Nephron progenitor cell (in vitro differentiated cells): ENCODE results near the gene DSG3.

ENCODE experiments used
- DNase-seq: peaks from one replicate; pipeline ENCODE4 v3.0.0; 2021
- H3K27ac Mint-ChIP-seq: 2 replicates; pipeline ENCODE4 v1.8.0; 2021; ENCODE audit warnings: mild to moderate bottlenecking, moderate library complexity, mixed read lengths
- H3K27me3 Mint-ChIP-seq: 2 replicates; pipeline ENCODE4 v1.8.0; 2021; ENCODE audit warnings: mild to moderate bottlenecking, low read depth, mixed read lengths; ENCODE audit not compliant: poor library complexity
- H3K36me3 Mint-ChIP-seq: 2 replicates; pipeline ENCODE4 v1.8.0; 2021; ENCODE audit warnings: low read depth, mixed read lengths
- H3K4me1 Mint-ChIP-seq: 2 replicates; pipeline ENCODE4 v1.8.0; 2021; ENCODE audit warnings: mixed read lengths
- H3K4me3 Mint-ChIP-seq: 2 replicates; pipeline ENCODE4 v1.8.0; 2021; ENCODE audit warnings: mild to moderate bottlenecking, moderate library complexity, mixed read lengths
- H3K9me3 Mint-ChIP-seq: 2 replicates; pipeline ENCODE4 v1.8.0; 2021; ENCODE audit warnings: mild to moderate bottlenecking, moderate library complexity, mixed read lengths
- CTCF ChIP-seq: fragments of 200-600 bp; sonication (generic); IDR thresholded peaks from 2 replicates; pipeline ENCODE4 v1.5.0; 2021; ENCODE audit warnings: antibody characterized with exemption

Gene DSG3

GRCh38 chr18:31419457-31419932 lies 28.0 kb upstream of the DSG3 start:
- Mint-ChIP-seq H3K4me3 (no peak overlapping the region), H3K9me3 (no peaks in the 10 kb centered on the region), H3K36me3 (peaks cover 6% of the 10 kb centered on the region), H3K27ac (peak overlapping the region; percentile 21), H3K27me3 (peaks cover 2% of the 10 kb centered on the region), H3K4me1 (no peaks in the 10 kb centered on the region)
- no peak for DNase-seq
- TF ChIP-seq CTCF = no peak

- Mint-ChIP-seq H3K36me3 (peaks cover 6% of the 10 kb centered on the region), H3K4me1 (no peaks in the 10 kb centered on the region), H3K9me3 (no peaks in the 10 kb centered on the region), H3K27me3 (peaks cover 2% of the 10 kb centered on the region), H3K4me3 (no peak overlapping the region), H3K27ac (no peak overlapping the region)
- DNase-seq = no peak
- no peak for TF ChIP-seq CTCF
These were observed 27.5 kb upstream of the DSG3 start for GRCh38 chr18:31420032-31420431.

- H3K4me1 Mint-ChIP-seq = no peaks in the 10 kb centered on the region
- H3K36me3 Mint-ChIP-seq = peaks cover 5% of the 10 kb centered on the region
- H3K27me3 Mint-ChIP-seq = peaks cover 2% of the 10 kb centered on the region
- no peaks in the 10 kb centered on the region for H3K9me3 Mint-ChIP-seq
- no peak overlapping the region for H3K27ac Mint-ChIP-seq
- H3K4me3 Mint-ChIP-seq = no peak overlapping the region
- no peak for DNase-seq
- TF ChIP-seq CTCF = no peak
These were observed 27.0 kb upstream of the DSG3 start for GRCh38 chr18:31420524-31420923.

- Mint-ChIP-seq H3K9me3 (no peaks in the 10 kb centered on the region), H3K36me3 (no peaks in the 10 kb centered on the region), H3K27ac (no peak overlapping the region), H3K27me3 (peaks cover 7% of the 10 kb centered on the region), H3K4me3 (no peak overlapping the region), H3K4me1 (peaks cover 8% of the 10 kb centered on the region)
- DNase-seq = peak; percentile 57
- TF ChIP-seq CTCF = peak; percentile 94
These were observed 23.1 kb upstream of the DSG3 start for GRCh38 chr18:31424383-31424988.

GRCh38 chr18:31426021-31426420 lies 21.5 kb upstream of the DSG3 start:
- H3K27me3 Mint-ChIP-seq = peaks cover 7% of the 10 kb centered on the region
- H3K9me3 Mint-ChIP-seq = peaks cover 4% of the 10 kb centered on the region
- TF ChIP-seq CTCF = no peak
- H3K27ac Mint-ChIP-seq = no peak overlapping the region
- no peak for DNase-seq
- H3K4me3 Mint-ChIP-seq = no peak overlapping the region
- H3K4me1 Mint-ChIP-seq = peaks cover 13% of the 10 kb centered on the region
- no peaks in the 10 kb centered on the region for H3K36me3 Mint-ChIP-seq

GRCh38 chr18:31426871-31427406 lies 20.6 kb upstream of the DSG3 start:
- peaks cover 13% of the 10 kb centered on the region for H3K4me1 Mint-ChIP-seq
- peak overlapping the region; percentile 74 for H3K27ac Mint-ChIP-seq
- no peak overlapping the region for H3K4me3 Mint-ChIP-seq
- DNase-seq = no peak
- TF ChIP-seq CTCF = no peak
- H3K36me3 Mint-ChIP-seq = peaks cover 7% of the 10 kb centered on the region
- H3K9me3 Mint-ChIP-seq = peaks cover 13% of the 10 kb centered on the region
- H3K27me3 Mint-ChIP-seq = peaks cover 7% of the 10 kb centered on the region
